ENCODE measurements around the gene FHAD1. TPM values are rescaled to one million over a fixed set of nuclear protein-coding genes. Genes with fewer than 3 reads are reported as not detected.

The FHAD1 gene
- total RNA-seq, 1 experiment from 2014 or later = 1.9 TPM

- no peak overlapping the region for H3K4me2 ChIP-seq (ENCODE audit: insufficient read depth, insufficient read length, low read length)
- H3K27me3 ChIP-seq (ENCODE audit: insufficient read depth, low read length) = no peaks in the 10 kb centered on the region
- no peak overlapping the region for H3K9ac ChIP-seq (ENCODE audit: extremely low read depth, insufficient read length, low read length)
- H2BK5ac ChIP-seq (ENCODE audit: insufficient read length, low read length) = no peak overlapping the region
- no peaks in the 10 kb centered on the region for H3K79me1 ChIP-seq (ENCODE audit: insufficient read depth, low read depth, low read length, poor library complexity, severe bottlenecking)
- no peak for DNase-seq
- H3K9me3 ChIP-seq (ENCODE audit: control insufficient read depth, low read depth, low read length) = no peaks in the 10 kb centered on the region
- no CpG with 5 or more reads among the region's 4 CpGs for WGBS (ENCODE audit: extremely low coverage, insufficient read length, low lambda C conversion rate)
- H3K4me1 ChIP-seq (ENCODE audit: insufficient read depth, low read length) = no peaks in the 10 kb centered on the region
- no peaks in the 10 kb centered on the region for H3K79me2 ChIP-seq (ENCODE audit: insufficient read depth, low read length)
- H3K14ac ChIP-seq (ENCODE audit: insufficient read depth, low read length) = no peak overlapping the region
- no peak overlapping the region for H3K27ac Mint-ChIP-seq
- no peak overlapping the region for H2BK12ac ChIP-seq (ENCODE audit: insufficient read length, low read depth, low read length)
- H3K4me3 Mint-ChIP-seq = no peak overlapping the region
- H2AK5ac ChIP-seq (ENCODE audit: insufficient read length, low read length) = no peak overlapping the region
- no peak overlapping the region for H3K4ac ChIP-seq (ENCODE audit: low read depth, low read length)
- TF ChIP-seq CTCF (conservative IDR thresholded peaks at IDR 0.05) = no peak
- H2AFZ ChIP-seq (ENCODE audit: low read length) = no peak overlapping the region
- H3K36me3 Mint-ChIP-seq (ENCODE audit: insufficient read depth in 1 of 3, low read depth in 3 of 3) = peaks cover 4 to 5% (median 5%) of the 10 kb centered on the region in 3 experiments; a peak in 6 of 7 replicates
- peaks cover 6% of the 10 kb centered on the region for H3K27me3 Mint-ChIP-seq (ENCODE audit: low read depth)
- H3K4me1 Mint-ChIP-seq = peaks cover 2 to 5% of the 10 kb centered on the region in 2 experiments; a peak in 2 of 4 replicates
- H3K23me2 ChIP-seq (ENCODE audit: insufficient read length, low read depth, low read length, poor library complexity, severe bottlenecking) = no peaks in the 10 kb centered on the region
- no peak overlapping the region for H3T11ph ChIP-seq (ENCODE audit: low read length)
- no peak overlapping the region for H3K27ac ChIP-seq (ENCODE audit: insufficient read length, low read depth, low read length)
- no peak overlapping the region for H3K23ac ChIP-seq (ENCODE audit: insufficient read length, low read depth, low read length)
- no peak overlapping the region for H2BK20ac ChIP-seq (ENCODE audit: low read depth, low read length, poor library complexity, severe bottlenecking)
- no peak overlapping the region for H3K18ac ChIP-seq (ENCODE audit: insufficient read length, low read depth, low read length)
- no peak overlapping the region for H4K5ac ChIP-seq (ENCODE audit: insufficient read length, low read depth, low read length)
- H2BK120ac ChIP-seq (ENCODE audit: low read depth, low read length, poor library complexity, severe bottlenecking) = no peak overlapping the region
- no peaks in the 10 kb centered on the region for H4K20me1 ChIP-seq (ENCODE audit: control insufficient read depth, insufficient read depth, insufficient read length)
- no peak overlapping the region for H4K8ac ChIP-seq (replicated peaks; ENCODE audit: insufficient read length, low read depth, low read length)
- H2BK15ac ChIP-seq (ENCODE audit: low read depth, low read length) = no peak overlapping the region
- no peaks in the 10 kb centered on the region; a peak in 2 of 5 replicates for H3K9me3 Mint-ChIP-seq
- H4K91ac ChIP-seq (ENCODE audit: insufficient read length, low read depth, low read length) = no peak overlapping the region
- no peak overlapping the region for H3K56ac ChIP-seq (ENCODE audit: insufficient read length, low read depth, low read length)
Observed at GRCh38 chr1:15224974-15225373, 22.0 kb upstream of the FHAD1 start.
